NCI-H2081 treated with DMSO at 0.1 percent for 48 hours (cell line): Measurements from ENCODE around the gene MFAP5.
"Not testable (repeated sequence)": the region's sequence is repeated elsewhere in the genome, so short reads cannot be mapped to it uniquely, and the experiment has no call there.

Experiments used
- DNase-seq: peaks from one replicate; lab custom pipeline; 2025; lab: John Stamatoyannopoulos, UW

MFAP5 gene

GRCh38 chr12:8629486-8630033 lies 33.1 kb downstream of the MFAP5 start:
- no peak for DNase-seq

GRCh38 chr12:8628731-8629130 lies 33.9 kb downstream of the MFAP5 start:
- no peak for DNase-seq

- DNase-seq, result not testable (repeated sequence)
Measured at GRCh38 chr12:8624750-8625149, 37.9 kb downstream of the MFAP5 start.

- DNase-seq, result no peak
Measured at GRCh38 chr12:8622646-8623045, 40.0 kb downstream of the MFAP5 start.

- DNase-seq, result no peak
Measured at GRCh38 chr12:8615206-8615605, 47.4 kb downstream of the MFAP5 start.

GRCh38 chr12:8613881-8614280 lies 48.7 kb downstream of the MFAP5 start:
- not testable (repeated sequence) for DNase-seq

- no peak for DNase-seq
Measured at GRCh38 chr12:8612629-8613028, 50.0 kb downstream of the MFAP5 start, which contains the start of gene AICDA. AICDA (minus strand) TSS chr12:8612859; CDS start chr12:8612767, 92 bp downstream.

GRCh38 chr12:8609061-8609570 lies 53.5 kb downstream of the MFAP5 start:
- no peak for DNase-seq

- DNase-seq, result no peak
Measured at GRCh38 chr12:8606890-8607289, 55.7 kb downstream of the MFAP5 start.

GRCh38 chr12:8605057-8605456 lies 57.6 kb downstream of the MFAP5 start:
- DNase-seq, result no peak

- DNase-seq, result no peak
Measured at GRCh38 chr12:8603856-8604255, 58.8 kb downstream of the MFAP5 start.

- DNase-seq, result no peak
Measured at GRCh38 chr12:8603286-8603685, 59.3 kb downstream of the MFAP5 start.

- DNase-seq, result no peak
Measured at GRCh38 chr12:8596561-8596960, 66.1 kb downstream of the MFAP5 start.
